Spleen (tissue), 11 donors: ENCODE measurements around the gene NKX6-2. TPM values are rescaled to one million over a fixed set of nuclear protein-coding genes. Genes with fewer than 3 reads are reported as not detected.

ENCODE experiments used
- DNase-seq: peaks from one replicate; pipeline ENCODE4 v3.0.0-alpha.2; 2020
- H3K27ac ChIP-seq, 8 donors: fragments of 200-600 bp; sonication (generic) in 7 of 8; 1 replicate in 4 of 8; 2 replicates in 4 of 8; pipeline versions ENCODE4 v1.5.0 to v1.8.0; 2016 to 2021; ENCODE audit warnings: inconsistent platforms in 4 of 8, mild to moderate bottlenecking in 4 of 8, moderate library complexity in 1 of 8
- H3K27me3 ChIP-seq, 7 donors: fragments of 200-600 bp; sonication (generic) in 6 of 7; replicated peaks in 1 of 7; 1 replicate in 4 of 7; 2 replicates in 3 of 7; pipeline versions ENCODE4 v1.5.0 to v1.8.0; 2016 to 2021; ENCODE audit warnings: inconsistent platforms in 3 of 7, mild to moderate bottlenecking in 1 of 7
- H3K36me3 ChIP-seq, 6 donors: fragments of 200-600 bp; sonication (generic) in 5 of 6; 1 replicate in 4 of 6; 2 replicates in 2 of 6; pipeline versions ENCODE4 v1.5.0 to v1.8.0; 2016 to 2021; ENCODE audit warnings: inconsistent platforms in 2 of 6
- H3K4me1 ChIP-seq, 6 donors: fragments of 200-600 bp; sonication (generic) in 5 of 6; 1 replicate in 3 of 6; 2 replicates in 3 of 6; pipeline versions ENCODE4 v1.5.0 to v1.8.0; 2016 to 2021; ENCODE audit warnings: inconsistent platforms in 3 of 6
- H3K4me3 ChIP-seq, 8 donors: fragments of 200-600 bp; sonication (generic) in 7 of 8; 1 replicate in 4 of 8; 2 replicates in 4 of 8; pipeline versions ENCODE4 v1.5.0 to v1.8.0; 2016 to 2021; ENCODE audit warnings: inconsistent platforms in 4 of 8, mild to moderate bottlenecking in 4 of 8, moderate library complexity in 2 of 8
- H3K9me3 ChIP-seq, 8 donors: fragments of 200-600 bp; sonication (generic) in 7 of 8; 1 replicate in 4 of 8; 2 replicates in 4 of 8; pipeline versions ENCODE4 v1.5.0 to v1.8.0; 2016 to 2021; ENCODE audit warnings: inconsistent platforms in 4 of 8
- CTCF ChIP-seq, 11 experiments: fragments of 200-600 bp in 7 of 11; fragments of 450-650 bp in 4 of 11; sonication (generic) in 4 of 11; IDR thresholded peaks in 8 of 11; conservative IDR thresholded peaks in 3 of 11; 1 replicate in 7 of 11; 2 replicates in 4 of 11; pipeline versions ENCODE4 v1.4.0 to v1.8.0; 2016 to 2021; ENCODE audit warnings: antibody characterized with exemption in 11 of 11, inconsistent platforms in 4 of 11, mild to moderate bottlenecking in 1 of 11
- POLR2A ChIP-seq, 3 donors: fragments of 450-650 bp; IDR thresholded peaks; one replicate each; pipeline ENCODE4 v1.5.1; 2017; ENCODE audit warnings: antibody characterized with exemption in 3 of 3, mild to moderate bottlenecking in 1 of 3
- POLR2AphosphoS5 ChIP-seq, 3 donors: sonication (generic); formaldehyde crosslinking; IDR thresholded peaks; one replicate each; pipeline ENCODE4 v1.5.1; 2017; ENCODE audit warnings: antibody characterized with exemption in 3 of 3
- WGBS, 5 donors: extraction: QIAGEN DNeasy Blood & Tissue Kit in 3 of 5; methylation state at CpG; one replicate each; pipeline versions ENCODE4 v1.1.5 to v1.1.7; 2013 to 2018; 5-methylcytosine and 5-hydroxymethylcytosine counted together
- intact Hi-C: fragments of 100-400 bp; cut with DNase I; formaldehyde crosslinking; loops from one replicate; pipeline ENCODE4 v1.15.0; 2023; ENCODE audit warnings: low total_unique reads
- polyA plus RNA-seq, 3 donors: library from polyadenylated mRNA; stranded (reverse); fragments of 200-250 nt; gene quantifications; one replicate each; pipeline ENCODE4 v1.2.1, GENCODE V29; 2013
- total RNA-seq, 7 donors: library from RNA; depleted of rRNA in 3 of 7; stranded (reverse); fragments of >200 nt in 3 of 7; fragmentation: NEBNext Ultra II Directional in 4 of 7; extraction: Animal tissue kit (Norgen Biotek cat#: 25700) in 4 of 7; gene quantifications; one replicate each; pipeline versions ENCODE4 v1.1.0 to v1.2.1, GENCODE V29; 2016 to 2021
- donor health status: healthy with polysubstance abuse.
- donor health status: DM: no; HTN: no; CAD: no; lungs with moderate emphysema.
- donor health status: DM: no; HTN: no; CAD: no.
- donor health status: Bipolar disorder and iron deficiency.
- donor health status: healthy.
- donor health status: DM: no; HTN: no; CAD: no.
- donor health status: DM: yes; HTN: yes; CAD: no.

Gene NKX6-2
- total and polyA plus RNA-seq, 10 donors: 0.03 to 0.08 TPM; not detected in 8

- no peaks in the 10 kb centered on the region for H3K4me1 ChIP-seq
- H3K4me3 ChIP-seq: no peak overlapping the region
- intact Hi-C loops: no loop called here
- no peaks in the 10 kb centered on the region for H3K36me3 ChIP-seq
- peaks cover 0 to 63% (median 0%) of the 10 kb centered on the region in 7 donors for H3K27me3 ChIP-seq
- H3K27ac ChIP-seq: no peak overlapping the region
- no peaks in the 10 kb centered on the region for H3K9me3 ChIP-seq
- WGBS, 5 donors: 50 to 80% (median 68%) methylated on average over 28 to 42 of the region's 42 CpGs
- TF ChIP-seq POLR2AphosphoS5 (IDR thresholded peaks at IDR 0.05) (no peak), POLR2A (IDR thresholded peaks at IDR 0.05) (no peak)
- peak; percentile 64 for DNase-seq
Measured at GRCh38 chr10:132808383-132809231, 22.7 kb upstream of the NKX6-2 start.

- H3K36me3 ChIP-seq: no peaks in the 10 kb centered on the region
- peak; percentile 46 for DNase-seq
- no peaks in the 10 kb centered on the region for H3K9me3 ChIP-seq
- no peak overlapping the region for H3K27ac ChIP-seq
- TF ChIP-seq CTCF (IDR thresholded peaks at IDR 0.05 in 8 of 11, conservative IDR thresholded peaks at IDR 0.05 in 3 of 11): no peak
- TF ChIP-seq POLR2A (IDR thresholded peaks at IDR 0.05): no peak
- TF ChIP-seq POLR2AphosphoS5 (IDR thresholded peaks at IDR 0.05): no peak
- H3K4me1 ChIP-seq: no peaks in the 10 kb centered on the region
- 86 to 91% (median 87%) methylated on average over 6 to 27 of the region's 27 CpGs for WGBS, 5 donors
- peaks cover 0 to 58% (median 0%) of the 10 kb centered on the region in 7 donors for H3K27me3 ChIP-seq
- intact Hi-C loops: no loop called here
- H3K4me3 ChIP-seq: no peak overlapping the region
Measured at GRCh38 chr10:132807621-132808049, 21.7 kb upstream of the NKX6-2 start.

GRCh38 chr10:132806561-132807003, 20.6 kb upstream of the NKX6-2 start:
- peak; percentile 71 for DNase-seq
- Histone ChIP-seq H3K27me3 (peaks cover 0 to 48% (median 0%) of the 10 kb centered on the region in 7 donors), H3K4me3 (no peak overlapping the region), H3K27ac (no peak overlapping the region), H3K9me3 (peaks cover 0 to 7% (median 5%) of the 10 kb centered on the region in 8 donors), H3K36me3 (no peaks in the 10 kb centered on the region), H3K4me1 (no peaks in the 10 kb centered on the region)
- TF ChIP-seq CTCF (IDR thresholded peaks at IDR 0.05 in 8 of 11, conservative IDR thresholded peaks at IDR 0.05 in 3 of 11) (no peak), POLR2AphosphoS5 (IDR thresholded peaks at IDR 0.05) (no peak)
- intact Hi-C loops: no loop called here
- 80 to 85% (median 83%) methylated on average over 17 to 25 of the region's 25 CpGs for WGBS, 5 donors

- H3K9me3 ChIP-seq: peaks cover 0 to 8% (median 6%) of the 10 kb centered on the region in 8 donors
- WGBS, 5 donors: 71 to 90% (median 80%) methylated on average over 7 of the region's 7 CpGs
- no peak overlapping the region for H3K27ac ChIP-seq
- H3K4me3 ChIP-seq: no peak overlapping the region
- TF ChIP-seq POLR2A (IDR thresholded peaks at IDR 0.05) (no peak), CTCF (IDR thresholded peaks at IDR 0.05 in 8 of 11, conservative IDR thresholded peaks at IDR 0.05 in 3 of 11) (no peak), POLR2AphosphoS5 (IDR thresholded peaks at IDR 0.05) (no peak)
- peaks cover 0 to 43% (median 0%) of the 10 kb centered on the region in 7 donors for H3K27me3 ChIP-seq
- no peaks in the 10 kb centered on the region for H3K36me3 ChIP-seq
- intact Hi-C loops: no loop called here
- DNase-seq: no peak
- H3K4me1 ChIP-seq: no peaks in the 10 kb centered on the region
Measured at GRCh38 chr10:132806110-132806509, 20.2 kb upstream of the NKX6-2 start.
